KMS-11 (cell line): ENCODE measurements around the gene LSAMP.

Source experiments
- H2AFZ ChIP-seq: fragments of 200-600 bp; sonication (generic); 2 replicates; pipeline ENCODE4 v1.6.1; 2016; ENCODE audit warnings: antibody characterized with exemption, mixed run types, low read depth
- H3K27ac ChIP-seq: fragments of 200-600 bp; sonication (generic); 2 replicates; pipeline ENCODE4 v1.6.1; 2016; ENCODE audit warnings: mild to moderate bottlenecking, mixed run types
- H3K27me3 ChIP-seq: fragments of 200-600 bp; sonication (generic); 2 replicates; pipeline ENCODE4 v1.6.1; 2017; ENCODE audit warnings: mild to moderate bottlenecking, low read depth, mixed run types, moderate library complexity; ENCODE audit not compliant: insufficient read depth
- H3K36me3 ChIP-seq: fragments of 200-600 bp; sonication (generic); 2 replicates; pipeline ENCODE4 v1.6.1; 2017; ENCODE audit warnings: mild to moderate bottlenecking, mixed run types; ENCODE audit not compliant: insufficient read depth
- H3K4me1 ChIP-seq: fragments of 200-600 bp; sonication (generic); 2 replicates; pipeline ENCODE4 v1.6.1; 2016; ENCODE audit warnings: mild to moderate bottlenecking, low read depth, mixed run types; ENCODE audit not compliant: poor library complexity, severe bottlenecking
- H3K4me2 ChIP-seq: fragments of 200-600 bp; sonication (generic); 2 replicates; pipeline ENCODE4 v1.7.0; 2016; ENCODE audit warnings: mild to moderate bottlenecking, mixed run types
- H3K4me3 ChIP-seq: fragments of 200-600 bp; sonication (generic); IDR thresholded peaks from 2 replicates; pipeline ENCODE4 v1.6.1; 2017; ENCODE audit warnings: low read depth, low read length, mixed read lengths; ENCODE audit not compliant: insufficient read depth
- H3K79me2 ChIP-seq: fragments of 200-600 bp; sonication (generic); 2 replicates; pipeline ENCODE4 v1.6.1; 2016; ENCODE audit warnings: low read depth, mixed run types; ENCODE audit not compliant: insufficient read depth
- H3K9ac ChIP-seq: fragments of 200-600 bp; sonication (generic); 2 replicates; pipeline ENCODE4 v1.6.1; 2016; ENCODE audit warnings: mild to moderate bottlenecking, mixed run types
- H4K20me1 ChIP-seq: fragments of 200-600 bp; sonication (generic); 2 replicates; pipeline ENCODE4 v1.6.1; 2016; ENCODE audit warnings: mild to moderate bottlenecking, mixed run types; ENCODE audit not compliant: insufficient read depth
- TF ChIP-seq, protein P1 (sequence below): fragments of 200-600 bp; sonication (generic); conservative IDR thresholded peaks from 2 replicates; pipeline ENCODE4 v1.6.1; 2017; ENCODE audit warnings: low read depth, mild to moderate bottlenecking, antibody characterized with exemption, low read length, moderate library complexity, mixed read lengths

LSAMP gene

DNA sequence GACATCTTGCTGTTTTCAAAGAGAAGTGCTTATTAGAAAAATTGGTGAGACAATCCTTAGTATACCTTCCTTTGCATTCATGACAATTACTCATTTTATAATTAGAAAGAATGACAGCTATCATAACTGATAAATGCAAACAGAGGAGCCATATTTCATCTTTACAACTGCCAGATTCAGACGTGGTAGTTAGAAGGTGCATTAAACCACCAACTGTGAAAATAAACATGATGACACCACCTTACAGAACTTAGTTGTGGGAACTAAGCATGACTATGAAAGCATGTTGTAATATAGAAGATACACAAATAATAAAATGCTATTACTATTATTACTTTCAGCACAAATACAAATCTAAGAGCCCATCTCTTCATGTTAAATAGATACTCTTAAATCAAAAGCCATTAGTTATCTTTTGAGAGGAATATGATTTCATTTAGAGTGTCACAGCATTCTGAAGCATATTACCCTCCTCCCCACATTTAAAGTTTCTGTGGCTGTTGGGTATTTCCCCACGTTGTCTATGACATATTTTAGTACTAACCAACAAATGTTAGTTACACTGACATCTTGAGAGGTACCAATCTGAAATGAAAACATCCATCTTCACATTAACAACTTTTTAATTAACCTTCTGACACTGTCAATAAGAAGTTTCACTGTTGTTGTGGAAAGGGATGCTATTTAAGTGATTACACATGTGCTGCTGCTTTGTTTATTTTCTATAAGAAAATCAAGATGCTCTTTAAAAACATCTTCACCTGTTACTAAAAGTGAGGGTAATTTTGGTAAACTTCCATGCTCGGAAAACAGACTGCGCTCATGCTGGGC, 163.8 kb downstream of the LSAMP start:
- no peak overlapping the region for H3K9ac ChIP-seq
- TF ChIP-seq, protein P1, sequence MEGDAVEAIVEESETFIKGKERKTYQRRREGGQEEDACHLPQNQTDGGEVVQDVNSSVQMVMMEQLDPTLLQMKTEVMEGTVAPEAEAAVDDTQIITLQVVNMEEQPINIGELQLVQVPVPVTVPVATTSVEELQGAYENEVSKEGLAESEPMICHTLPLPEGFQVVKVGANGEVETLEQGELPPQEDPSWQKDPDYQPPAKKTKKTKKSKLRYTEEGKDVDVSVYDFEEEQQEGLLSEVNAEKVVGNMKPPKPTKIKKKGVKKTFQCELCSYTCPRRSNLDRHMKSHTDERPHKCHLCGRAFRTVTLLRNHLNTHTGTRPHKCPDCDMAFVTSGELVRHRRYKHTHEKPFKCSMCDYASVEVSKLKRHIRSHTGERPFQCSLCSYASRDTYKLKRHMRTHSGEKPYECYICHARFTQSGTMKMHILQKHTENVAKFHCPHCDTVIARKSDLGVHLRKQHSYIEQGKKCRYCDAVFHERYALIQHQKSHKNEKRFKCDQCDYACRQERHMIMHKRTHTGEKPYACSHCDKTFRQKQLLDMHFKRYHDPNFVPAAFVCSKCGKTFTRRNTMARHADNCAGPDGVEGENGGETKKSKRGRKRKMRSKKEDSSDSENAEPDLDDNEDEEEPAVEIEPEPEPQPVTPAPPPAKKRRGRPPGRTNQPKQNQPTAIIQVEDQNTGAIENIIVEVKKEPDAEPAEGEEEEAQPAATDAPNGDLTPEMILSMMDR = no peak
- no peaks in the 10 kb centered on the region for H3K79me2 ChIP-seq
- H3K4me3 ChIP-seq = no peak overlapping the region
- H4K20me1 ChIP-seq = no peaks in the 10 kb centered on the region
- no peaks in the 10 kb centered on the region for H3K36me3 ChIP-seq
- no peaks in the 10 kb centered on the region for H3K27me3 ChIP-seq
- H2AFZ ChIP-seq = no peak overlapping the region
- no peak overlapping the region for H3K4me2 ChIP-seq
- peaks cover 7% of the 10 kb centered on the region for H3K4me1 ChIP-seq
- no peak overlapping the region for H3K27ac ChIP-seq

DNA sequence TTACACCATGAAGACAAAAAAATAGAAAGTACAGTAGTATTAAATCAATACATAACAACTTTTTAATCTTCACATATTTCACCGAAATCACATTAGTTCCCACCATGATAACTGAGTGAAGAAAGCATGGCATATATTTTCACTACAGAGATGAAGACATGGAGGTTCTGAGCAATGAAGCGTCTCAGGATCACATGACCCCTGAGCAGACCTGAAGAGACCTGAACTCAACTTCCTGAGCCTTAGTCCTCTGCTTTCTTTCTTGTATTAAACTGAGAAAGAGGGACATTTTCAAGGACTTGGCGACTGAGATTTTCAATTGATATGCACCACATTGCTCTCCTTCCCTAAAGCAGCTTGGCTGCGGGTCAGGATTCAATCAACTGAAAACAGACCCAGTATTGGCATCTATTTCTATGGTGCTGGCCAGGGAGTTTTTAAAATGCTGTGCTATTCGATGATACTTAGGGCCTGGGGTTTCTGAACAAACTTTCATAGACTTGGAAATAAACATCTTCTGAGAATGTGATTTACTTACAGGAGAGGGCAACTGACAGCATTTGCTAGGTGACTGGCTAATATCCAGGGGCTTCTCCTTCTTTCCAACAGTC, 165.1 kb downstream of the LSAMP start:
- Histone ChIP-seq H3K36me3 (no peaks in the 10 kb centered on the region), H4K20me1 (no peaks in the 10 kb centered on the region), H3K27ac (no peak overlapping the region), H2AFZ (no peak overlapping the region), H3K4me3 (no peak overlapping the region), H3K9ac (no peak overlapping the region), H3K27me3 (no peaks in the 10 kb centered on the region), H3K79me2 (no peaks in the 10 kb centered on the region), H3K4me1 (peaks cover 7% of the 10 kb centered on the region), H3K4me2 (no peak overlapping the region)
- TF ChIP-seq, protein P1 = no peak

DNA sequence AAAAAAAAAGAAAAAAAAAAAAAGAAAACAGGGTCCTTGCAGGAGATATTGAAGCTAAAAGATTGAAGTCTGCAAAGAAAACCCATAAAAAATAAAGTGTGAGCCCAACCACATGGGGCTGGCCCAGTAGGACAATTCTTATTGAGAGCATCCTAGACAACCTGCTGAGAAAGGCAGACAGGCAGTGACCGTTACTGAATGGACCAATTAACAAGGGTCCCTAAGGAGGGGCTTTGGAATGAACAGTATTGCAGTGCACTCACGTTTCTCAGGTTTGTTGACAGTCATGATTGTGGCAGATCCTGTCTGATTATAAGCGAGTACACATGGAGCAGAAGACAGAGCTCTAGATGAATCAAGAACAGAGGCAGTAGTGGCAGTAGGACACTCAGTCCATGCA, 168.6 kb downstream of the LSAMP start:
- H3K4me3 ChIP-seq = no peak overlapping the region
- no peak overlapping the region for H3K9ac ChIP-seq
- no peaks in the 10 kb centered on the region for H4K20me1 ChIP-seq
- H3K27ac ChIP-seq = no peak overlapping the region
- H3K36me3 ChIP-seq = no peaks in the 10 kb centered on the region
- H3K4me2 ChIP-seq = no peak overlapping the region
- H3K79me2 ChIP-seq = no peaks in the 10 kb centered on the region
- no peaks in the 10 kb centered on the region for H3K27me3 ChIP-seq
- H2AFZ ChIP-seq = no peak overlapping the region
- TF ChIP-seq, protein P1 = no peak
- H3K4me1 ChIP-seq = peaks cover 5% of the 10 kb centered on the region

DNA sequence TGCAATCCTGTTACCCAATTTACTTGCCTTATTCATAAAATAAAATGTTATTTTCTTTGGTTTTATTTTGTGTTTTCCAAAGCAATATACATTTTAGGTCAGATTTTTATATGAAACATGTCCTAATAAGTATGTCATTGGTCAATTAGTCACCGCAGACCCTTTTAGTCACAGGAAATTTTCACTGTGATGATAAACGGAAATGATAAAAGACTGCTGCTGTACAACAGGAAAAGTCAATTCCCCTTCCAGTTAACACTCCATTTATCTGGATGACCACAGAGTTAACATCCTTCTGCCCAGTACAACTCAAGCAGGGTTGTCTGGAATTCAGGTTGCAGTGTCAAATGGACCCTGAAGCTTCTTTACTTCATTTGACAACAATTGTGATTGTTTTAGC, 175.2 kb downstream of the LSAMP start:
- no peaks in the 10 kb centered on the region for H3K27me3 ChIP-seq
- H4K20me1 ChIP-seq = no peaks in the 10 kb centered on the region
- H3K4me3 ChIP-seq = no peak overlapping the region
- H3K36me3 ChIP-seq = no peaks in the 10 kb centered on the region
- H3K79me2 ChIP-seq = no peaks in the 10 kb centered on the region
- no peak overlapping the region for H2AFZ ChIP-seq
- TF ChIP-seq, protein P1 = no peak
- no peak overlapping the region for H3K4me2 ChIP-seq
- no peak overlapping the region for H3K9ac ChIP-seq
- H3K27ac ChIP-seq = no peak overlapping the region
- H3K4me1 ChIP-seq = no peaks in the 10 kb centered on the region
